GM18867 (cell line): Measurements from ENCODE around the gene AKAP6.

Experiments
- ATAC-seq: cut with Tn5 transposase; IDR thresholded peaks from one replicate; pipeline ENCODE4 v1.9.1; 2021; ENCODE audit warnings: mild to moderate bottlenecking, moderate library complexity; ENCODE audit not compliant: unreplicated experiment

The AKAP6 gene

GRCh38 chr14:32403688-32404087 lies 74.6 kb downstream of the AKAP6 start:
- no peak for ATAC-seq

- no peak for ATAC-seq
These were observed 75.9 kb downstream of the AKAP6 start for GRCh38 chr14:32404784-32405573.

GRCh38 chr14:32405856-32406255 lies 76.8 kb downstream of the AKAP6 start:
- no peak for ATAC-seq

GRCh38 chr14:32407130-32407529 lies 78.0 kb downstream of the AKAP6 start:
- no peak for ATAC-seq

- ATAC-seq: no peak
These were observed 78.9 kb downstream of the AKAP6 start for GRCh38 chr14:32408018-32408417.

- ATAC-seq: no peak
These were observed 83.0 kb downstream of the AKAP6 start for GRCh38 chr14:32412103-32412502.

- ATAC-seq: no peak
These were observed 83.4 kb downstream of the AKAP6 start for GRCh38 chr14:32412532-32412931.

- ATAC-seq: peak; percentile 60
These were observed 85.0 kb downstream of the AKAP6 start for GRCh38 chr14:32413967-32414640.

GRCh38 chr14:32414808-32415255 lies 85.7 kb downstream of the AKAP6 start:
- no peak for ATAC-seq

- no peak for ATAC-seq
These were observed 89.0 kb downstream of the AKAP6 start for GRCh38 chr14:32417956-32418552.

- ATAC-seq: no peak
These were observed 90.3 kb downstream of the AKAP6 start for GRCh38 chr14:32419429-32419828.

GRCh38 chr14:32421781-32422180 lies 92.7 kb downstream of the AKAP6 start:
- no peak for ATAC-seq

- no peak for ATAC-seq
These were observed 93.3 kb downstream of the AKAP6 start for GRCh38 chr14:32422440-32422839.

GRCh38 chr14:32426028-32426427 lies 96.9 kb downstream of the AKAP6 start:
- ATAC-seq: no peak

- no peak for ATAC-seq
These were observed 97.7 kb downstream of the AKAP6 start for GRCh38 chr14:32426586-32427388.

GRCh38 chr14:32427726-32428528 lies 98.8 kb downstream of the AKAP6 start:
- ATAC-seq: no peak

- no peak for ATAC-seq
These were observed 99.8 kb downstream of the AKAP6 start for GRCh38 chr14:32428875-32429274.

GRCh38 chr14:32430326-32430725 lies 101.2 kb downstream of the AKAP6 start:
- no peak for ATAC-seq

GRCh38 chr14:32432813-32433538 lies 103.9 kb downstream of the AKAP6 start:
- no peak for ATAC-seq

- ATAC-seq: no peak
These were observed 105.1 kb downstream of the AKAP6 start for GRCh38 chr14:32434180-32434579.
